ENCODE data around the gene ZNF225. TPM values are rescaled to one million over a fixed set of nuclear protein-coding genes. Genes with fewer than 3 reads are reported as not detected.

Gene ZNF225
- total RNA-seq, 1 donor from 2014 or later = 0.63 TPM

DNA sequence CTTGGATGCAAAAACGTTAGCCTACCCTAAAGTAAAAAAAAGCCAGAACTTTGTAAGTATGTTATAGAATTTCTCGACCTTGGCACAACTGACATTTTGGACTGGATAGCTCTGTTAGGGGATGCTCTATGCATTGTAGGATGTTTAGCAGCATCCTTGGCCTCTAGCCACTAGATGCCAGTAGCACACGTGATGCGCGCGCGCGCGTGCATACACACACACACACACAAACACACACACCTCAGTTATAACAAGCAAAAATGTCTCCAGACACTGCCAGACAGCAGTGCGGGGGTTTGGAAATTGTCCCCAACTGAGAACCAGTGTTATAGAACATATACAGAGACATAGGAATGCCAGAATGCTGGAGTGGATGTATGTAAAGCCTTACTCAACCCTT is 68.9 kb downstream of the ZNF225 start:
- TF ChIP-seq, protein P1, sequence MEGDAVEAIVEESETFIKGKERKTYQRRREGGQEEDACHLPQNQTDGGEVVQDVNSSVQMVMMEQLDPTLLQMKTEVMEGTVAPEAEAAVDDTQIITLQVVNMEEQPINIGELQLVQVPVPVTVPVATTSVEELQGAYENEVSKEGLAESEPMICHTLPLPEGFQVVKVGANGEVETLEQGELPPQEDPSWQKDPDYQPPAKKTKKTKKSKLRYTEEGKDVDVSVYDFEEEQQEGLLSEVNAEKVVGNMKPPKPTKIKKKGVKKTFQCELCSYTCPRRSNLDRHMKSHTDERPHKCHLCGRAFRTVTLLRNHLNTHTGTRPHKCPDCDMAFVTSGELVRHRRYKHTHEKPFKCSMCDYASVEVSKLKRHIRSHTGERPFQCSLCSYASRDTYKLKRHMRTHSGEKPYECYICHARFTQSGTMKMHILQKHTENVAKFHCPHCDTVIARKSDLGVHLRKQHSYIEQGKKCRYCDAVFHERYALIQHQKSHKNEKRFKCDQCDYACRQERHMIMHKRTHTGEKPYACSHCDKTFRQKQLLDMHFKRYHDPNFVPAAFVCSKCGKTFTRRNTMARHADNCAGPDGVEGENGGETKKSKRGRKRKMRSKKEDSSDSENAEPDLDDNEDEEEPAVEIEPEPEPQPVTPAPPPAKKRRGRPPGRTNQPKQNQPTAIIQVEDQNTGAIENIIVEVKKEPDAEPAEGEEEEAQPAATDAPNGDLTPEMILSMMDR (conservative IDR thresholded peaks at IDR 0.05; ENCODE audit: low read depth, low read length) = no peak
- no peak overlapping the region for H3K4me3 ChIP-seq (ENCODE audit: low read depth, low read length)
- DNase-seq (ENCODE audit: low read depth) = no peak

Other genes with a start within 250 kb of the ZNF225 start
- gene ZNF404, start 229.4 kb upstream of the ZNF225 start, total RNA-seq = 1.2 and 1.5 TPM in 2 replicates
- gene ZNF45, start 178.1 kb upstream of the ZNF225 start, total RNA-seq = 3.3 and 4.8 TPM in 2 replicates
- 2.5 and 5.6 TPM in 2 replicates for gene ZNF221, start 162.2 kb upstream of the ZNF225 start, total RNA-seq
- 2.8 and 4.3 TPM in 2 replicates for gene ZNF155, start 129.2 kb upstream of the ZNF225 start, total RNA-seq
- gene ZNF230, start 110.4 kb upstream of the ZNF225 start, total RNA-seq = 1.7 TPM in 2 replicates
- gene ZNF222, start 88.0 kb upstream of the ZNF225 start, total RNA-seq = 2.7 and 3.7 TPM in 2 replicates
- 3.3 TPM in 2 replicates for gene ZNF223, start 61.4 kb upstream of the ZNF225 start, total RNA-seq
- gene ZNF284, start 41.2 kb upstream of the ZNF225 start, total RNA-seq = 0.81 and 1.3 TPM in 2 replicates
- gene ZNF224, start 19.0 kb upstream of the ZNF225 start, total RNA-seq = 5.8 and 8.0 TPM in 2 replicates
- 2.3 and 2.9 TPM in 2 replicates for gene ZNF234, start 28.2 kb downstream of the ZNF225 start, total RNA-seq
- 9.0 and 12.2 TPM in 2 replicates for gene ZNF226, start 51.7 kb downstream of the ZNF225 start, total RNA-seq
- gene ZNF227, start 99.1 kb downstream of the ZNF225 start, total RNA-seq = 2.9 and 4.7 TPM in 2 replicates
- gene ZNF233, start 146.5 kb downstream of the ZNF225 start, total RNA-seq = 0.14 TPM in 1 of 2 replicates, not detected in the other
- gene ZNF235, start 191.6 kb downstream of the ZNF225 start, total RNA-seq = 0.65 and 3.2 TPM in 2 replicates
- 2.8 and 3.2 TPM in 2 replicates for gene ZNF112, start 243.3 kb downstream of the ZNF225 start, total RNA-seq

Data from epithelial cell of proximal tubule (primary cell).